ENCODE measurements around the gene TMEM79.

GRCh38 chr1:156336242-156336641 lies 52.1 kb downstream of the TMEM79 start:
- peak; percentile 34 for TF ChIP-seq CTCF (IDR thresholded peaks at IDR 0.05; ENCODE audit: low read depth, low read length)
- no peak for TF ChIP-seq EZH2phosphoT487 (IDR thresholded peaks at IDR 0.05; ENCODE audit: low read depth)

Measured in OCI-LY3 (cell line).